Panc1 (cell line): ENCODE data around the gene GUCD1. TPM values are rescaled to one million over a fixed set of nuclear protein-coding genes. Genes with fewer than 3 reads are reported as not detected.

Experiments used
- ATAC-seq: fragments of 200-7000 bp; cut with Tn5 transposase; 2 replicates; pipeline ENCODE4 v1.9.1; 2020; ENCODE audit warnings: mild to moderate bottlenecking, moderate library complexity
- BruUV-seq: library from RNA; stranded (reverse); fragments of 400-500 nt; replicated peaks from 2 replicates; lab custom pipeline; 2021; lab: Mats Ljungman, UMichigan
- CTCF ChIA-PET: fragments of 300-600 bp; sonication (Branson Sonifier 250); formaldehyde crosslinking; loops from one replicate; lab custom pipeline; 2022; ENCODE audit warnings: antibody characterized with exemption; lab: Charles Lee
- POLR2A ChIA-PET: fragments of 300-600 bp; sonication (Branson Sonifier 250); formaldehyde crosslinking; loops from one replicate; lab custom pipeline; 2022; ENCODE audit warnings: antibody characterized with exemption; lab: Charles Lee
- DNase-seq: peaks from one replicate; pipeline ENCODE4 v3.0.0-alpha.2; 2010; ENCODE audit warnings: low read depth, low spot score
- H3K27ac ChIP-seq: 2 replicates; pipeline ENCODE4 v1.5.1; 2011; ENCODE audit warnings: mild to moderate bottlenecking, low read length, inconsistent platforms
- H3K27me3 ChIP-seq: fragments of 200-500 bp; sonication (Bioruptor generic); 2 replicates; pipeline ENCODE4 v1.6.0; 2014; ENCODE audit warnings: low read length, inconsistent platforms; ENCODE audit not compliant: control insufficient read depth, insufficient read depth
- H3K36me3 ChIP-seq: fragments of 200-500 bp; sonication (Bioruptor generic); 2 replicates; pipeline ENCODE4 v1.5.1; 2014; ENCODE audit warnings: inconsistent platforms, mild to moderate bottlenecking, low read length, moderate library complexity; ENCODE audit not compliant: control insufficient read depth, insufficient read depth
- H3K4me1 ChIP-seq: 2 replicates; pipeline ENCODE4 v1.5.1; 2011; ENCODE audit warnings: inconsistent platforms, mild to moderate bottlenecking, low read length, moderate library complexity; ENCODE audit not compliant: control insufficient read depth, insufficient read depth
- H3K4me3 ChIP-seq, 2 experiments: 2 replicates each; pipeline ENCODE4 v1.5.1; 2011 to 2012; ENCODE audit warnings: low read depth in 2 of 2, low read length in 2 of 2, mild to moderate bottlenecking in 2 of 2, inconsistent platforms in 1 of 2, moderate library complexity in 1 of 2
- H3K9me3 ChIP-seq: fragments of 200-500 bp; sonication (Bioruptor generic); 2 replicates; pipeline ENCODE4 v1.5.1; 2014; ENCODE audit warnings: low read depth, mild to moderate bottlenecking, inconsistent platforms, low read length, moderate library complexity; ENCODE audit not compliant: control insufficient read depth, insufficient read depth
- POLR2AphosphoS5 ChIP-seq: IDR thresholded peaks from 2 replicates; pipeline ENCODE4 v1.6.1; 2012; ENCODE audit warnings: mild to moderate bottlenecking, low read depth, low read length, moderate library complexity
- SIN3A ChIP-seq: IDR thresholded peaks from 2 replicates; pipeline ENCODE4 v1.6.1; 2012; ENCODE audit warnings: low read depth, mild to moderate bottlenecking, low read length, moderate library complexity, borderline replicate concordance; ENCODE audit not compliant: insufficient read depth
- TCF7L2 ChIP-seq: IDR thresholded peaks from 2 replicates; pipeline ENCODE4 v1.6.1; 2011; ENCODE audit warnings: mild to moderate bottlenecking, low read depth, low read length, inconsistent platforms
- in situ Hi-C: cut with HindIII; loops from 2 replicates; pipeline ENCODE4 v1.10.0; 2016; ENCODE audit warnings: low sequenced_read_pairs, low pct_unique_long_range_greater_than_20kb
- intact Hi-C: fragments of 100-400 bp; cut with micrococcal nuclease; formaldehyde crosslinking; loops from one replicate; pipeline ENCODE4 v1.10.0; 2022; ENCODE audit not compliant: unreplicated experiment
- total RNA-seq: library from RNA; stranded (reverse); gene quantifications from one replicate; pipeline ENCODE4 v1.2.1, GENCODE V29; 2021; ENCODE audit not compliant: unreplicated experiment
- TF ChIP-seq, protein P1 (sequence below): fragments of 450-650 bp; IDR thresholded peaks from 2 replicates; pipeline ENCODE4 v1.5.1; 2017; ENCODE audit warnings: mild to moderate bottlenecking
- TF ChIP-seq, protein P2 (sequence below), 2 experiments: IDR thresholded peaks; 2 replicates each; pipeline ENCODE4 v1.6.1; 2011 to 2012; ENCODE audit warnings: low read depth in 2 of 2, control low read depth in 1 of 2, low read length in 1 of 2, mild to moderate bottlenecking in 1 of 2, moderate library complexity in 1 of 2; ENCODE audit not compliant: insufficient read depth in 1 of 2

GUCD1 gene
- total RNA-seq, 1 experiment from 2014 or later: 97.7 TPM

- Histone ChIP-seq H3K27me3 (no peaks in the 10 kb centered on the region), H3K36me3 (peaks cover 2% of the 10 kb centered on the region; the same call in 1 of the 2 replicates), H3K4me3 (no peak overlapping the region), H3K9me3 (no peaks in the 10 kb centered on the region), H3K27ac (no peak overlapping the region), H3K4me1 (peaks cover 7% of the 10 kb centered on the region; the same call in 1 of the 2 replicates)
- no peak for TF ChIP-seq POLR2AphosphoS5
- TF ChIP-seq, protein P1, sequence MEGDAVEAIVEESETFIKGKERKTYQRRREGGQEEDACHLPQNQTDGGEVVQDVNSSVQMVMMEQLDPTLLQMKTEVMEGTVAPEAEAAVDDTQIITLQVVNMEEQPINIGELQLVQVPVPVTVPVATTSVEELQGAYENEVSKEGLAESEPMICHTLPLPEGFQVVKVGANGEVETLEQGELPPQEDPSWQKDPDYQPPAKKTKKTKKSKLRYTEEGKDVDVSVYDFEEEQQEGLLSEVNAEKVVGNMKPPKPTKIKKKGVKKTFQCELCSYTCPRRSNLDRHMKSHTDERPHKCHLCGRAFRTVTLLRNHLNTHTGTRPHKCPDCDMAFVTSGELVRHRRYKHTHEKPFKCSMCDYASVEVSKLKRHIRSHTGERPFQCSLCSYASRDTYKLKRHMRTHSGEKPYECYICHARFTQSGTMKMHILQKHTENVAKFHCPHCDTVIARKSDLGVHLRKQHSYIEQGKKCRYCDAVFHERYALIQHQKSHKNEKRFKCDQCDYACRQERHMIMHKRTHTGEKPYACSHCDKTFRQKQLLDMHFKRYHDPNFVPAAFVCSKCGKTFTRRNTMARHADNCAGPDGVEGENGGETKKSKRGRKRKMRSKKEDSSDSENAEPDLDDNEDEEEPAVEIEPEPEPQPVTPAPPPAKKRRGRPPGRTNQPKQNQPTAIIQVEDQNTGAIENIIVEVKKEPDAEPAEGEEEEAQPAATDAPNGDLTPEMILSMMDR: no peak
- TF ChIP-seq, protein P2, sequence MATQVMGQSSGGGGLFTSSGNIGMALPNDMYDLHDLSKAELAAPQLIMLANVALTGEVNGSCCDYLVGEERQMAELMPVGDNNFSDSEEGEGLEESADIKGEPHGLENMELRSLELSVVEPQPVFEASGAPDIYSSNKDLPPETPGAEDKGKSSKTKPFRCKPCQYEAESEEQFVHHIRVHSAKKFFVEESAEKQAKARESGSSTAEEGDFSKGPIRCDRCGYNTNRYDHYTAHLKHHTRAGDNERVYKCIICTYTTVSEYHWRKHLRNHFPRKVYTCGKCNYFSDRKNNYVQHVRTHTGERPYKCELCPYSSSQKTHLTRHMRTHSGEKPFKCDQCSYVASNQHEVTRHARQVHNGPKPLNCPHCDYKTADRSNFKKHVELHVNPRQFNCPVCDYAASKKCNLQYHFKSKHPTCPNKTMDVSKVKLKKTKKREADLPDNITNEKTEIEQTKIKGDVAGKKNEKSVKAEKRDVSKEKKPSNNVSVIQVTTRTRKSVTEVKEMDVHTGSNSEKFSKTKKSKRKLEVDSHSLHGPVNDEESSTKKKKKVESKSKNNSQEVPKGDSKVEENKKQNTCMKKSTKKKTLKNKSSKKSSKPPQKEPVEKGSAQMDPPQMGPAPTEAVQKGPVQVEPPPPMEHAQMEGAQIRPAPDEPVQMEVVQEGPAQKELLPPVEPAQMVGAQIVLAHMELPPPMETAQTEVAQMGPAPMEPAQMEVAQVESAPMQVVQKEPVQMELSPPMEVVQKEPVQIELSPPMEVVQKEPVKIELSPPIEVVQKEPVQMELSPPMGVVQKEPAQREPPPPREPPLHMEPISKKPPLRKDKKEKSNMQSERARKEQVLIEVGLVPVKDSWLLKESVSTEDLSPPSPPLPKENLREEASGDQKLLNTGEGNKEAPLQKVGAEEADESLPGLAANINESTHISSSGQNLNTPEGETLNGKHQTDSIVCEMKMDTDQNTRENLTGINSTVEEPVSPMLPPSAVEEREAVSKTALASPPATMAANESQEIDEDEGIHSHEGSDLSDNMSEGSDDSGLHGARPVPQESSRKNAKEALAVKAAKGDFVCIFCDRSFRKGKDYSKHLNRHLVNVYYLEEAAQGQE (IDR thresholded peaks at IDR 0.05; ENCODE audit: insufficient read depth in 1 of 2, low read depth in 2 of 2, low read length in 1 of 2): no peak
- TF ChIP-seq TCF7L2: no peak
- TF ChIP-seq SIN3A: no peak
- in situ Hi-C loops: no loop called here
- no peak for ATAC-seq
- DNase-seq: peak; percentile 30
- CTCF ChIA-PET: no interaction called here
- POLR2A ChIA-PET: no interaction called here
- intact Hi-C loops: no loop called here
- BruUV-seq: no TSS peak
Measured at GRCh38 chr22:24550028-24550901, 4.7 kb downstream of the GUCD1 start.

GRCh38 chr22:24548812-24549211 is 6.1 kb downstream of the GUCD1 start:
- TF ChIP-seq, protein P1: no peak
- TF ChIP-seq, protein P2 (IDR thresholded peaks at IDR 0.05; ENCODE audit: insufficient read depth in 1 of 2, low read depth in 2 of 2, low read length in 1 of 2): no peak
- TF ChIP-seq TCF7L2: no peak
- POLR2A ChIA-PET: interaction anchor here (0.5 kb wide), 1 partner anchor 27 kb away, joined by 8 read pairs; no protein-coding TSS in a partner anchor
- Histone ChIP-seq H3K27ac (no peak overlapping the region), H3K9me3 (no peaks in the 10 kb centered on the region), H3K4me1 (peaks cover 4% of the 10 kb centered on the region; the same call in 1 of the 2 replicates), H3K4me3 (no peak overlapping the region), H3K36me3 (no peaks in the 10 kb centered on the region), H3K27me3 (no peaks in the 10 kb centered on the region)
- DNase-seq (no peak), ATAC-seq (no peak)
- no TSS peak for BruUV-seq
- in situ Hi-C loops (no loop called here), intact Hi-C loops (no loop called here)
- CTCF ChIA-PET: no interaction called here
